Subcutaneous adipose tissue (tissue), 4 donors: ENCODE results near the gene SORBS2. TPM values are rescaled to one million over a fixed set of nuclear protein-coding genes. Genes with fewer than 3 reads are reported as not detected.

Source experiments
- CTCF ChIP-seq: fragments of 450-650 bp; IDR thresholded peaks from one replicate; pipeline ENCODE4 v1.5.1; 2016; ENCODE audit warnings: low read depth, mild to moderate bottlenecking, control low read depth, antibody characterized with exemption, moderate library complexity
- total RNA-seq, 4 donors: library from RNA; depleted of rRNA; stranded (reverse); fragments of >200 nt; gene quantifications; one replicate each; pipeline ENCODE4 v1.1.0, GENCODE V29; 2016

Gene SORBS2
- total RNA-seq, 4 donors from 2014 or later, result 6.8 to 59.0 (median 32.0) TPM

GRCh38 chr4:185716577-185717376, 95.2 kb downstream of the SORBS2 start:
- no peak for TF ChIP-seq CTCF

GRCh38 chr4:185716141-185716551, 95.8 kb downstream of the SORBS2 start:
- TF ChIP-seq CTCF, result no peak

GRCh38 chr4:185713731-185714130, 98.3 kb downstream of the SORBS2 start:
- TF ChIP-seq CTCF, result no peak

GRCh38 chr4:185713272-185713671, 98.7 kb downstream of the SORBS2 start:
- no peak for TF ChIP-seq CTCF

GRCh38 chr4:185712350-185713024, 99.5 kb downstream of the SORBS2 start:
- TF ChIP-seq CTCF, result no peak

GRCh38 chr4:185711726-185712125, 100.3 kb downstream of the SORBS2 start:
- TF ChIP-seq CTCF, result no peak

GRCh38 chr4:185710487-185710995, 101.5 kb downstream of the SORBS2 start:
- no peak for TF ChIP-seq CTCF
